ENCODE data around the gene CNP.

CNP gene

DNA sequence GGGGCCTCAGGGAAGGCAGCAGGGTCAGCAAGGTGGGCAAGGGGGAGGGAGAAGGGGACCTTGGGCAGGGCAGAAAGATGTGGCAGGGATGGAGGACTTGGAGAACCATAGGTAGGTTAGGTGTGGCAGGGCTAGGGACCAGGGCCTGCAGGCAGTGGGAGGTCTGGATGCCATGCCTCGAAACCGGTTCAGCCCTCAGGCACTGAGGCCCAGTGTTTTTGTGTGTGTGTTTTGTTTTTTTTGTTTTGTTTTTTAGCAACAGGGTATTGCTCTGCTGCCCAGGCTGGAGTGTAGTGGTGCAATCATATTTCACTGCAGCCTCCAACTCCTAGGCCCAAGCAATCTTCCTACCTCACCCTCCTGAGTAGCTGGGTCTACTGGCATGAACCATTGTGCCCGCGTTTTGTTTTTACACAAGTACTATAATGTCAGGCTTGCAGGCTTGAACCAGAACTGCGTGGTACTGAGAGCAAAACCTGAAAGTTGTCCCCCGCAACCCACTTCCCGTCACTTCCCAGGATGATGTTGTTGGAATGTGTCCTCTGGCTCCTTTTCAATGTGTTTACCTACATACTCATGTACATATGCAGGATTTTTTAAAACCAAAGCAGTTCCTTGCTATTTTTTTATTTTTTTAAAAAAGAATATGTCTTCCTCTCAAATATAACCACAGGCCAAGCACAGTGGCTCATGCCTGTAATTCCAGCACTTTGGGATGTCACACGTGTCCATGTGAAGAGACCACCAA, 23.8 kb upstream of the CNP start:
- DNase-seq = no peak

DNA sequence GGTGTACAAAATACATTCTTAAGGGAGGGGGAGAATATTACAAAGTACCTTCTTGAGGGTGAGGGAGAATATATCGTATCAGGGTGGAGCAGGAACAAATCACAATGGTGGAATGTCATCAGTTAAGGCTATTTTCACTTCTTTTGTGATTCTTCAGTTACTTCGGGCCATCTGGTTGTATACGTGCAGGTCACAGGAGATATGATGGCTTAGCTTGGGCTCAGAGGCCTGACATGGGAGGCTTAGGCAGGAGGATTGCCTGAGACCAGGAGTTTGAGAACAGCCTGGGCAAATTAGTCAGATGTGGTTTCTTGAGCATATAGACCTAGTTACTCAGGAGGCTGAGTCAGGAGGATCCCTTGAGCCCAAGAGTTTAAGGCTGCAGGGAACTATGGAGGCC, 23.1 kb upstream of the CNP start:
- no peak for DNase-seq

DNA sequence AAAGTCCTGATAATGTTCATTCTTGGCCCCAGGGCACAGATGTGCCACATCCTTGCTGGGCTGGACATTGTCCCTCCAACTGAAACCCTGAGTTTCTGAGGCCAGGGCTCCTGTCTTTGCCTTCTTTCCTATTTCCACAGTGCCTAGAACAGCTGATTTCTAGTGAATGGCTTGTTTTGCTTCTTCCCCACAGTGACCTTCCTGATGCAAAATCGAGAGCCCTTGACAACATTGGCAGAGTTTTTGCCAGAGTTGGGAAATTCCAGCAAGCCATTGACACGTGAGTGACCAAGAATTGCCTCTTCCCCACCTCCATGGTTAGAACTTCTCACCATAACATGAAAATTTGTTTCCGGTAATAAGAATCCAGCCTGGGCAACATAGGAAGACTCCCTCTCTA, 21.7 kb upstream of the CNP start:
- DNase-seq = no peak

DNA sequence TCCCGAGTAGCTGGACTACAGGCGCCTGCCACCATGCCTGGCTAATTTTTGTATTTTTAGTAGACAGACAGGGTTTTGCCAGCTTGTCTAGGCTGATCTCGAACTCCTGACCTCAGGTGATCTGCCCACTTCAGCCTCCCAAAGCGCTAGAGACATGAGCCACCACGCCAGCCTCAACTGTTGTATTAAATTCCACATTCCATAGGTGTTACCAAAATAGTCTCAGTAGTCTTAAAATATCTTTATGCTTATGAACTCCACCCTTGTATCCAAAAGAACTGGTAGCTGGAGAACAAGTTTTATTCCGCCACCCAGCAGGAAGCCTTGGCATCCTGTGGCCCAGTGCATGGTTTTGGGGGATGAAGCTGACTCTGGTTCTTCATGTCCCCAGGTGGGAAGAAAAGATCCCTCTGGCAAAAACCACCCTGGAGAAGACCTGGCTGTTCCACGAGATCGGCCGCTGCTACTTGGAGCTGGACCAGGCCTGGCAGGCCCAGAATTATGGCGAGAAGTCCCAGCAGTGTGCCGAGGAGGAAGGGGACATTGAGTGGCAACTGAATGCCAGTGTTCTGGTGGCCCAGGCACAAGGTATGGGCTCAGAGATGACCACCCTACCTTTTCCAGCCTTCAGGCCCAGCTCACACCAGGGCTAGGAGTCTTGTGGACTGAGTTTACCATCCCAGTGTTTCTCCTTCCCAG, 17.7 kb upstream of the CNP start:
- no peak for DNase-seq

DNA sequence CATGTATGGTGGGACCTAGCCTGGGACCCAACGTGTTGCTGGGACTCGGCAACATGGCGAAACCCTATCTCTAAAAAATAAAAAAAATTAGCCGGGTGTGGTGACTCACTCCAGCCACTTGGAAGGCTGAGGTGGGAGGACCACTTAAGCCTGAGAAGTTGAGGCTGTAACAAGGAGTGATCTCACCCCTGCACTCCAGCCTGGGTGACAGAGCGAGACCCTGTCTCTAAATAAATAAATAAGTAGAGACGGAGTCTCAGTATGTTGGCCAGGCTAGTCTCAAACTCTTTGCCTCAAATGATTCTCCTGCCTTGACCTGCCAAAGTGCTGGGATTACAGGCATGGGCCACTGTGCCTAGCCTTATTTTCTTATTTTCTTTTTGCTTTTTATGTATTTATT, 10.1 kb upstream of the CNP start:
- DNase-seq = no peak

DNA sequence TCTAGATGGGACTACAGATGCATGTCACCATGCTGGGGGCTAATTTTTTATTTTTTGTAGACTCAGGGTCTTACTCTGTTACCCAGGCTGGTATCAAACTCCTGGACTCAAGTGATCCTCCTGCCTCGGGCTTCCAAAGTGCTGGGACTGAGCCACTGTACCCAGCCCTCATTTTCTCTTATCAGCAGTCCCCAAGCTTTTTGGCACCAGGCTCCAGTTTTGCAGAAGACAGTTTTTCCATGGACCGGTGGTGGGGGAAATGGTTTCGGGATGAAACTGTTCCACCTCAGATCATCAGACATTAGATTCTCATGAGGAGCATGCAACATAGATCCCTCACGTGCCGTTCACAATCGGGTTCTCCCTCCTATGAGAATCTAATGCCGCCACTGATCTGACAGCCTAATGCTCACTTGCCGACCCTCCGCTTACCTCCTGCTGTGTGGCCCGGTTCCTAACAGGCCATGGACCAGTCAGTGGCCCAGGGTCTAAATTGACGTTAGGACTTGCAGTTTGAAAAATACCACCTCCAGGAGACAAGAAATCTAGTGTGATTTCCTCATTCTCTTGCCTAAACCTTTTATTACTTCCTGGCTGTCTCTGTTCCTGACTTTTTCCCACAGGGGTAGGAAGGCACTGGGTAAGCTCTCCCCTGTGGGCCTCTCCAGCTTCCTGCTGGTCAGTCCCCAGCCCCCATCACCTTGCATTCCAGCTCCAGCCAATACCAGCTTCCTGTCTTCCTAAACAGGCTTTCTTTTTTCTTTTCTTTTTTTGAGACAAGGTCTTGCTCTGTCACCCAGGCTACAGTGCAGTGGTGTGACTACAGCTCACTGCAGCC, 9.3 kb upstream of the CNP start:
- no peak for DNase-seq

DNA sequence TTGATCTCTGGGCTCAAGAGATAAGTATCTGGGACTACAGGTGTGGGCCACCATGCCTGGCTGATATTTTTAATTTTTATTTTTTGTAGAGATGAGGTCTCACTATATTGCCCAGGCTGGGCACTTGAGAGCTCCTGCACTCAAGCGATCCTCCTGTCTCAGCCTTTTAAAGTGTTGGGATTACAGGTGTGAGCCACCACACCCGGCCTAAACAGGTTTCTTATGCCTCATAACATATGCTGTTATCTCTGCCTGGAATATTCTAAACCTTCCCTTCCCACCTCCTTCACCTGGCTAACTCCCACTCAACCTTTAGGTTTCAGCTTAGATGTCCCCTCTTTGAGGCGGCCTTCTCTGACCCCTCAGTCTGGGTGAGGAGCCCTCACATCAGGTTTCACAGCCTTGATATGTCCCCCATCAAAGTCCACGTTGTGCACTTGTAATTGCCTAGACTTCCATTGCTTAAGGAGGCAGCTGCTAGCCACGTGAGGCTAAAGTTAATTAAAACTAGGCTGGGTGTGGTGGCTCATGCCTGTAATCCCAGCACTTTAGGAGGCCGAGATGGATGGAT, 8.6 kb upstream of the CNP start:
- no peak for DNase-seq

DNA sequence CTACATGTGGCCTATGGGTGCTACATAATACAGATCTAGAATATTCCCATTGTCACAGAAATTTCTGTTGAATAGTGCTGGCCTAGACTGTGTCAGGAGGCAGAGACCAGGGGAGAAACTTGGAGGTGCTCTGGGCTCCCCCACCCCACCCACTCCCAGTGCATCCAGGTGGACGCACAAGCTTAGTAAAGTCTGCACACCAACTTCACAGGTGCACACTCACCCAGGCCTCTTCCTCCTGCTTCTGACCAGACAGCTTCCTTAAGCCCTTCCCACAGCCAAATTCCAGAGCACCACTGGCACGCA, 7.6 kb upstream of the CNP start:
- no peak for DNase-seq

DNA sequence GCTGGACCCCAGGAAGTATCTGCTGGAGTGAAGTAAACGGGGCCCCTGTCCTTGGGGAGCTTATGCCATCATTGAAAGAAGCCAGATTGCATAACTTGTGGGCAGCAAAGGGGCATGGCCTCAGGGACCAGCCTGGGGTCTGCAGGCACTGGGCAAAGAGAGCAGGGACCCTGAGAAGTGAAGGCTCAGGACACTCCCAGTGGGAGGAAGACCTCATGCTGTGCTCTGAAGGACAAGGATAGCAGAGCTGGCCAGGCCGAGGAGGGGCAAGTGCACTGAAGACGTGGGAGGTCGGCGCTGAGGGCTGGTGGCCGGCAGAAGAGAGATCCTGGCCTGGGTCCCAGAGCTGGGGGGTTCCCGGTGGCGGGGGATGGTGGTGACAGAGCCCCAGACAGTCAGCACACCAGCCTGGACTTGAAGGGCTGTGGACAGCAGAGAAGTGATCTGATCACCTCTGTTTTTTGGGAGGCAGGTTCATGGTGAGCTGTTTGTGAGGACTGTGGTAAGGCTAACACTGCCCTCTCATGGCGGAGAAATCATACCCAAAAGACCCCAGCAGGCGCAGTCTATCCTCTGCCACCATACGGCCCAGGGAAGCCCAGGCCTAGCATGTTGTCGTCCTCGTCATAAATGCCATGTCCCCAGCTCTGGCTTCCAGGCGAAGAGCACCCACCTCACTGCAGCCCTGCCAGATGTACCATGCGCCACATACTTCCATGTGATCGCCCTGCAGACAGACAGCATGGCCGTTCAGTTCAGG, 7.1 kb upstream of the CNP start:
- DNase-seq = no peak

DNA sequence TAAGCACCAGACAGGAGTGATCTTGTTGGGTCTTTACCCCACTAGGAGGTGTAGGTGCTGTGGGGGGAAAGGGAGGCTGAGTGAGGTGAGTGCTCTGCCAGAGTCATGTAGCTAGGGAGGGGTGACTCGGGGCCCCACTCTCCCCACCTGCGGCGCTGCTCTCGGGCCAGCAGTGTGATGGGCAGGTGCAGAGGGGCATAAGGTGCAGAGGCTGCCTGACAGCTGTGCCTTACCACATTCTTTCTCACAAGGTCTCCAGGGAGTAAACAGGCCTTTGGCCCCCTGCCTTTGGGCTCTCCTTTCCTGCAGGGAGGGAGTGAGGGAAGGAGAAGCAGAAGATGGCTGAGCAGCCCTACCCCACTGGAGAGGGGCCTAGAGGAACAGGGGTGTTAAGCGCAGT, 4.5 kb upstream of the CNP start:
- no peak for DNase-seq

DNA sequence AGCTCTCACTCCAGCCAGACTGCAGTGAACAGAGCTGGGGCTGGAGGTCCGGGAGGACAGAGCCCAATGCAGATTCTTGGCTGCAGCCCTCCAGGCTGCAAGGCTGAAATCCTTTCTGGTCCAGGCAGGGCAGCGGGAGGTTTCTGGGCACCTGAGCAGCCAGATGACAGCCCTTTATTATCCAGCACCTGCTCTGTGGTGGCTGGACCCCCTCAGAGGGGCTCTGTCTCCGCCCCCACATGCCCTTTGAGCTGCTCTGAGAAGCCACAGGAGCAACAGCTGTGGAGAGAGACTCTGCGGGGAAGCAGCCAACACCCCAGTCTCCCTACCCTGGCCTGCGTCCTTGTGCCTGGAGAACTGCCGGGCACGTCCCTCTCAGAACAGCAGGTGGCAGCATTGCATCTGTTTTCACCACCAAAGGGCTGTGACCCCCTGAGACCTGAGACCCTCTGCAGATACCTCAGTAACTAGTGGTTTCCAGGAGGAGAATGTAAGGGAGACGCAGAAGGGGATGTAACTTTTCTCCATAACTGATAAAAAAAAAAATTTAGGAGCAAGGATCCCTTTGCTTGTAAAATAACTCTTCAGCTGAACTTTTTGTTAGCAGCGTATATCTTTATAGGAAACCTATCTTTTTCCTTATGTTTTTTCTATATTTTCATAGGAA, 3.7 kb upstream of the CNP start:
- peak; percentile 72 to 78 for DNase-seq

DNA sequence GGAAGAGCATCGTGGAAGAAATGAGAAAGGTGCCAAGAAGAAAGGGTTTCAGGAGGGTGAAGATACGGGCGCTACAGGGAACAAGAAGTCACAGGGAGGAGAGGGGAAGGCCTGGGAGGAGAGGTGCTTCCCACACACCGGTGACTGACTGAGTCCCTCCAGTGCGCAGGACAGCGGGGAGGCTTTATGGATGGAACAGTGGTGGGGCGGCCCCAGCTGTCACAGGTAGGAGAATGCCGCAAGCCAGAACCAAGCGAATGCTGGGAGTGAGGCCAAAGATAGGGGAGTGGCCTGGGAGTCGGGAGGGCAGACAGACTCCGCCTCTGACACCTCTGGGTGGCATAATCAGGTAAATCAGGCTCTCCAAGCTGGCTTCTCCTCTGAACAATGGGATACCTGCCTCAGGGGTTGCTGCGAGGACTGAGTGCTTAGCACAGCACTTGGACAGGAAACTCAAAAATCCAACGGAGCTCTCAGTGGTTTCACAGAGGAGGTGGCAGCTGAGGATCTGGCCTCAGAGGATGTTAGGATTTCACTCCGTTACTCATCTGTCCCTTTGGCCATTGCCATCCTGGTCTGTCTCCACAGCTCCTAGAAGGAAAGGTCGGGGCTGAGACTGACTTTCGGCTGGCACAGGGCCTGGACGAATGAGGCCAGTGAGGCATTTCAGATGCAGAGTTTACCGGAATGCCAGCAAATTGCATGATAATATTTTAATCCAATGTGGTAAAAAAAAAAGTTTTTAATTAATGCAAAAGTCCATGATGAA, 717 bp upstream of the CNP start:
- DNase-seq = peak; percentile 75 to 82

DNA sequence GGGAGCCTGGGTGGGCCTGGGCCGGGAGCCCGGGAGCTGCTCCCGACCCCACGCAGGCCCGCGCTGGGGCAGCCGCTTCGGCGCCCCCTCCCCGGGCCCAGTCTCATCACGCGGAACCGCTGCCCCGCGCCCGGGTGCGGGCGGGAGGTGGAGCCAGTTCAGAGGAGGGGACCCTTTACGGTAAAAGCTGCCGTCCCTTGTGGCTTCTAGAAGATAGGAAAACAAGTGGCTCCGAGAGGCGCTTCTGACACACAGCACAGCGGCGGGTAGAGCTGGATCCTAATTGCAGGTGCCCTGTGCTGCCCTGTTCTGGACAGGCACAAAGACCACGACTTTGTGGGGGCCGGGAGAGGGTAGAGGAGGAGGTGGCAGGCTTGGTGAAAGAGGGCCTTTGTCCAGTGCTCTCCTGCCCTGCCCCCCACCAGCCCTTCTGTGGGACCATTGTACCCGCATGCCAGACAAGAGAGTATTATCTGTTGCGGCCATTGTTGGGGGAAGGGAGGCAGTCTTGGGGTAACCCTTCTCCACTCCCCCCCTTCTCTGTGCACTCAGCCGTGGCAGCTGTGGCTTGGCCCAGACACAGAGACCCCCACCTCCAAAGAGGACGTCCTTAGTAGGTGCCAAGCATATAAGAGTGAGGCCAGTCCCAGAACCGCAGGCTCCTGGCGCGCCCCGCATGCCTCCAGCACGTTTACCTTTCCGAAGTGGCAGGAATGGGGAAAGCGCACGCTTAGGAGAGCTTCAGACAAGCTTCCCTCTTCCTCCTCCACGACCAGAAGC, 736 bp downstream of the CNP start:
- DNase-seq = peak; percentile 42 to 52

DNA sequence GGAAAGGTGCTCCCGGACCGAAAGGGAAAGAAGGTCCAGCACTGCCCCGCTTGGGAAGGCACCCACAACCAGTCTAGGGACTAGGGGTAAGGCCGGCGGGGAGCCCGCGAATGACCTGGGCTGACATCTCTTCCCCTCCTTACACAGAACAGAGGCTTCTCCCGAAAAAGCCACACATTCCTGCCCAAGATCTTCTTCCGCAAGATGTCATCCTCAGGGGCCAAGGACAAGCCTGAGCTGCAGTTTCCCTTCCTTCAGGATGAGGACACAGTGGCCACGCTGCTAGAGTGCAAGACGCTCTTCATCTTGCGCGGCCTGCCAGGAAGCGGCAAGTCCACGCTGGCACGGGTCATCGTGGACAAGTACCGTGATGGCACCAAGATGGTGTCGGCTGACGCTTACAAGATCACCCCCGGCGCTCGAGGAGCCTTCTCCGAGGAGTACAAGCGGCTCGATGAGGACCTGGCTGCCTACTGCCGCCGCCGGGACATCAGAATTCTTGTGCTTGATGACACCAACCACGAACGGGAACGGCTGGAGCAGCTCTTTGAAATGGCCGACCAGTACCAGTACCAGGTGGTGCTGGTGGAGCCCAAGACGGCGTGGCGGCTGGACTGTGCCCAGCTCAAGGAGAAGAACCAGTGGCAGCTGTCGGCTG, 1.5 kb downstream of the CNP start:
- DNase-seq = no peak

DNA sequence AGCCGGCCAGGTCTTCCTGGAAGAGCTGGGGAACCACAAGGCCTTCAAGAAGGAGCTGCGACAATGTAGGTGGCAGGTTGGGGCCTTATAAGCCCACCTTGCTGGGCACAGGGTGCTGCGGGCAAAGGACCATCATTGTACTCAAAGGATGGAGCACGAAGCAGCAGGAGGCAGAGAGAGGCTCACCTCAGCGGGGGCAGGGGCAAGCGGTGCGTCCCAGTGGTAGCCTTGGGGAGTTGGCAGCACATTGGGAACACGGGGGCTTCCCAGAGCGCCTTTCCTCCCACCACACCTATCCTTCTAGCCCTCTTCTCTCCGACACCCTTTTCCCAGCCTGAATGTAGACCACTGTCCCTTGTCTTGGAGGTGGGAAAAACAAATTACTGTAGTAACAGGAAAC, 2.1 kb downstream of the CNP start:
- DNase-seq = no peak

DNA sequence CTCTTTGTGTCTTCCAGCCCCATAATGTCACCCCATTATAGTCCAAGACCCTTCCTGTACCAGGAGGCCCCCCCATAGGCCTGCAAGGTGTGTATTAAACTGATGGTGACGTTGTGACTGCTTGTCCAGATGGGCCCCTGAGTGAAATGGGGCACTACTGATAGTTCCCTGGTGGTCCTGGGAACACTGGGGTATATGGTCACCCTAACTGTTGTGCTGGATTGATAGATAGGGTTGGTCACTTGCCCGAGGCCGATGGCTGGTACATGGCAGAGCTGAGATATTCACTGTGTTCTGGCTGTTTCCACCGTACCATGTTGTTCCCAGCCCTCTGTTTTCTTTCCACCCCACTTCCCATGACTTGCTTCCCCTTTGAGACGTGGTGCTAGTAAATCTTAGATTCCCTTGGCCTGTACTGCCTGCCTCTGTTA, 4.3 kb downstream of the CNP start:
- no peak for DNase-seq

DNA sequence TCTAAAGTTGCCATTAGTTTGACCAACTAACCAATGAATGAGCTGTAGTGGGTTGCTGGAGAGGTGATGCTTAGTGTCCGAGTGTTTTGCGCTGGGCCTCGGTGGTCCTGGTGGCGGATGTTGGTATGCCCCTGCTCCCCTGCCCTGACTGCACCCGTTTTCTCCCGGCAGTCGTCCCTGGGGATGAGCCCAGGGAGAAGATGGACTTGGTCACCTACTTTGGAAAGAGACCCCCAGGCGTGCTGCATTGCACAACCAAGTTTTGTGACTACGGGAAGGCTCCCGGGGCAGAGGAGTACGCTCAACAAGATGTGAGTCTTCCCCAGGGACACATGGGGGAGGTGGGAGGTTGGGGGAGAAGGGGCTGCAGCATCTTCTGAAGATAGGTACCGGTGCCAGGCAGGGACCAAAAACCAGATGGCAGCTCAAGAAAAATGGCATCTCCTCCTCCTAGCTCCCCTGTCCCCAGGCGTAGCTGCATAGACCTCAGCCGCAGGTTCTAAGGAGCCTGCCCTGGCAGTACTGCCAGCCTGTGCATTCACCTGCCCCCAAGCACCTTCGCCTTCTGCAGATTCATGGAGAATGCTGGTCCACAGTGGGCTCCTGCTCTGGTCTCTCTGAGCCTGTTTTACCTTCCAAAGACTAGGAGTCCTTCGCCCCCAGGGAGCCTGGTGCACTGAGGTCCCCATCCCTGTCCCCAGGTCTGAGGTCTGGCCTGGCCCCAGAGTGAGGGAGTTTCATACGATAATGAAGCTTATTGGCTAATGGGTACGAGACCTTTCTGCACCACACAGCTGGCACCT, 5.3 kb downstream of the CNP start:
- DNase-seq = no peak

DNA sequence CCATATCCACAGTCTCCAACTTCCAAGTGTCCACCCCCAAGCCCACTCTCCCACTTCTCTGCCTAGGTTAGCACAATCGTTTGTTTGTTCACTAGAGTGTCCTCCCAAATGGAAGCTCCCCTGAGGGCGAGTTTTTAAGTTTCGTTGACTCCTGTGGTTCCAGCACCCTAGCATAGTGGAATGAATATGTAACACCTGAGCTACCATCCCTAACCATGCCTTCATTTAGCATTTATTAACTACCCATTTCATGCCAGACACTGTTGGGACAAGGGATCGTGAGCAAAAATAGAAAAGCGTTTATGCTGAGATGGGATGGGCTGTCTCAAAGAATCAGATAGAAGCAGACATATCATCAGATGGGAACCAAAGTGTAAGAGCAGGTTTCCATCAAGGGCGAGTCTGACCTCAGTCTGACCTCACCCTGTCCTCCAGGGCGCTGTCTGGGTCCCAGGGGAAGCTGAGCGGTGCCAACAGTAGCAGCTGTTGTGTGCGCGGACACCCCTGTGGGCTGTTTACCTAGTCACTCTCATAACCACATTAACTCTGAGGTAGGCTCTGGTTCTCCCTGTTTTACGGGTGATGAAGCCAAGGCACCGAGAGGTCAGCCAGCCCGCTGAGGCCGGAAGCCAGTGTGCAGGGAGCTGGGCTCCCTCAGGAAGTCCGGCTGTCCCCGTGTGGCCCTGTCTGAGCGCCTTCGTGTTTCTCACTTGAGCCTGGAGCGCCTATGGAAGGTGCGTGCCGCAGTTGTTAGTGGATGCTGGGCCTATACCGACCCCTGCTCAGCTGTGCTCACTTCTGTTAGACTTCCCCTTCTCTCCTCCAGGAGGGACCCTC, 6.2 kb downstream of the CNP start:
- DNase-seq = no peak

Data from activated CD4-positive, alpha-beta T cell treated with anti-CD3 and anti-CD28 coated beads, Interleukin-2, amount 50 U/mL, for 48 hours (primary cell).